Hepatic stellate cell (primary cell): ENCODE data around the gene LAMB3.

Experiments used
- DNase-seq: peaks from one replicate; pipeline ENCODE4 v3.0.0; 2011; ENCODE audit warnings: low spot score

Gene LAMB3

GRCh38 chr1:209661071-209661470 is 8.8 kb upstream of the LAMB3 start:
- no peak for DNase-seq

GRCh38 chr1:209659909-209660308 is 7.7 kb upstream of the LAMB3 start:
- DNase-seq, result no peak

GRCh38 chr1:209657918-209658317 is 5.7 kb upstream of the LAMB3 start:
- DNase-seq, result no peak

- no peak for DNase-seq
Measured at GRCh38 chr1:209657140-209657879, 5.1 kb upstream of the LAMB3 start.

- DNase-seq, result no peak
Measured at GRCh38 chr1:209655411-209656231, 3.4 kb upstream of the LAMB3 start.

GRCh38 chr1:209653915-209654351 is 1.7 kb upstream of the LAMB3 start:
- no peak for DNase-seq

- no peak for DNase-seq
Measured at GRCh38 chr1:209652873-209653401, 712 bp upstream of the LAMB3 start.

GRCh38 chr1:209651138-209651587 is 1.1 kb downstream of the LAMB3 start:
- peak; percentile 80 for DNase-seq

- no peak for DNase-seq
Measured at GRCh38 chr1:209650454-209650853, 1.8 kb downstream of the LAMB3 start.

GRCh38 chr1:209648931-209649776 is 3.1 kb downstream of the LAMB3 start:
- peak; percentile 66 for DNase-seq

- no peak for DNase-seq
Measured at GRCh38 chr1:209648346-209648745, 3.9 kb downstream of the LAMB3 start.

GRCh38 chr1:209647156-209647555 is 5.1 kb downstream of the LAMB3 start:
- DNase-seq, result no peak

GRCh38 chr1:209646558-209646957 is 5.7 kb downstream of the LAMB3 start:
- peak; percentile 41 for DNase-seq

GRCh38 chr1:209645574-209646452 is 6.4 kb downstream of the LAMB3 start:
- no peak for DNase-seq

GRCh38 chr1:209643285-209644020 is 8.8 kb downstream of the LAMB3 start:
- no peak for DNase-seq

GRCh38 chr1:209642816-209643215 is 9.4 kb downstream of the LAMB3 start:
- no peak for DNase-seq

- peak; percentile 65 for DNase-seq
Measured at GRCh38 chr1:209641832-209642172, 10.4 kb downstream of the LAMB3 start.

- DNase-seq, result no peak
Measured at GRCh38 chr1:209635850-209636249, 16.4 kb downstream of the LAMB3 start.

GRCh38 chr1:209634005-209634737 is 18.1 kb downstream of the LAMB3 start:
- no peak for DNase-seq
